ENCODE data around the gene KIAA0930.

KIAA0930 gene

DNA sequence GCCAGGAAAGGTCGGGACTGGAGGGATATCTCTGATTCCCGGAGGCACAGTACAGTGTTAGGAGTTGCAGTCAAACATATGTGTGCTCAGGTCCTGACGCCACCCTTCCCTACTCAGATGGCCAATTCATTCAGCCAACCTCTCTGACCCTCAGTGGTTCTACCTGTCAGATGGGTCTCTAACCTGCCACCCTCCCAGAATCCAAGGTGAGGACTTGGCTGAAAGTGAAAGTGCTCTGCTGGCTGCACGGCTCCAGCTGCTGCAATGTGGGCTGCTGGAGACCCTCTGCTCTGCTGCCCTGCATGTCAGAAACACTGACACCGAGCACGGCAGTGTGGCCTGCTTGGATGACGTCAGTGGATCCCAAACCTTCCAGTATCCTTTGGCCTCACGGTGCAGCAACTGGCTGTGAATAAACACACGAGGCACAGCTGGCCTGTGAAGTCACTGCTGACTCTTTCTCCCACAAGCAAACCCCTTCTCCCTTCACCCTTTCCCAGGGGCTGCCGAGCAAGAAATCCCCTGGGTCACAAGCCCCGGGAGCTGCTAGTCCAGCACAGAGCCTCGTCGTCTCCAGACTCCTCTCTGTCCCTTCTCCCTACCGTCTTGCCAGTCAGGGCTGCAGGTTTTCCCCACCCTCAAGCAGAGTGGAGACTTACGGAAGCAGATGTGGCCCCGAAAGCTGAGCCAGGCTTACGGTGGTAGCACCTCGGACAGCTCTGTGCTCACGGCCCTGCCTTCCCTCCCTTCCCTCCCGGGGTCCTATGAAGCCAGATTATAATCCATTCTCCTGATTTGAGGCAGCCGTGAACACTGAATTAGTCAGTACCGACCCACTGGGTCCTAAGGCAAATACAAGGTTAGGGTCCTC is 24.3 kb downstream of the KIAA0930 start:
- no peak for DNase-seq

GRCh38 chr22:45212992-45213751 is 27.5 kb downstream of the KIAA0930 start:
- no peak for DNase-seq

DNA sequence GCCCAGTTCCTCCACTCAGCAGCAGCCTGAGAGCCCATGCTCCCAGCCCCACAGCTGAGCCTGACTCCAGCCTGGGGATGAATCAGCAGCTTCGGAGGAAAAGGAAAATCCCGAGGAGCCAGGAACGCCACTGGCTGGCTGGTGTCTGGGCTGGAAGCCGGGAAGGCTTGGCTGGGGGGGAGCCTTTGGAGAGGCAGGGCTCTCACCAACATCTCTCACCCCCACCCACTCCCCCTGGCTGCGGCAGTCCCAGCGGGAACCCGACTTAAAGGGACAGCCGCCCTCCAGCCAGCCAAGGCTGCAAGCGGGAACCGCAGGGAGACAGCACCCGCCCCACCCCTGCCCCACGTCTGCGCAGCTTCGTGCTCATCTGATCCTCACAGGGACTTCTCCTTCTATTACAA is 28.4 kb downstream of the KIAA0930 start:
- no peak for DNase-seq

- DNase-seq: no peak
These were observed 28.8 kb downstream of the KIAA0930 start for GRCh38 chr22:45211848-45212247.

DNA sequence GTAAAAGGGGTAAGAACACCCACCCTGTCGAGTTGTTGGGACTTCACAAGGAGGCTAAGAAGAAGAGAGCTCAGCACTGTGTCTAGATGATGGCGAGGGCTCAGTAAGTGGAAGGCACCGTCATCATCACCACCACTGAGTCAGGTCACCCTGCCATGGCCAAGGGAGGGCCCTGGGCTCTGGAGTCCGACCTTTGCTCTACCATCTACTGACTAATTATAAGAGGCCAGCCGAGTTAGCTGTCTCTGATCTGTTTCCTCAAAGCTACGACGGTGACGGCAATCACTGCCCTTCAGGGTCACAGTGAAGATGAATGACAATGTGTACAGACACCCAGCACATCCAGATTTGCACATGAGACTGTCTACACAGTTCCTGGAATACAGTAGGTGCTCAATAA is 29.3 kb downstream of the KIAA0930 start:
- DNase-seq: no peak

GRCh38 chr22:45210991-45211390 is 29.7 kb downstream of the KIAA0930 start:
- no peak for DNase-seq

- no peak for DNase-seq
These were observed 30.1 kb downstream of the KIAA0930 start for GRCh38 chr22:45210577-45210976.

DNA sequence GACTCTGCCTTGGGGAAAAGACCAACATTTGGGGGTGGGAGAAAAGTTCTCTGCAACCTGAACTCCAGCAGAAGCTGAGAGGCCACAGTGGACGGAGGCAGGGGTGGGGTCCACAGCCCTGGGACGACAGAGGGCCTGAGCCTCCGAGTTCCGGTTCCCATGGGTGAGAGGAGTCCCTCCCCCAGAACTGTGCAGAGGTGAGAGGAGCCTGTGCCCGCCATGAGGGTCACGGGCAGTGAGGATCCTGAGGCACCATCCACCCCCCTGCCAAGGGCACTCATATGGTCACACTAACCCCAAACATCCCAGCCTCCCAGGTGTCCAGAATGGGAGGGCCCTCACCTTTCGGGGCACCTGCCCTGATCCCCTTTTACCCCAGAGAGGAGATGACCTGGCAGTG is 30.5 kb downstream of the KIAA0930 start:
- DNase-seq: no peak

GRCh38 chr22:45208993-45209838 is 31.5 kb downstream of the KIAA0930 start:
- peak in 1 of 2 donors; percentile 18 for DNase-seq

GRCh38 chr22:45208696-45208992 is 32.0 kb downstream of the KIAA0930 start:
- no peak for DNase-seq

DNA sequence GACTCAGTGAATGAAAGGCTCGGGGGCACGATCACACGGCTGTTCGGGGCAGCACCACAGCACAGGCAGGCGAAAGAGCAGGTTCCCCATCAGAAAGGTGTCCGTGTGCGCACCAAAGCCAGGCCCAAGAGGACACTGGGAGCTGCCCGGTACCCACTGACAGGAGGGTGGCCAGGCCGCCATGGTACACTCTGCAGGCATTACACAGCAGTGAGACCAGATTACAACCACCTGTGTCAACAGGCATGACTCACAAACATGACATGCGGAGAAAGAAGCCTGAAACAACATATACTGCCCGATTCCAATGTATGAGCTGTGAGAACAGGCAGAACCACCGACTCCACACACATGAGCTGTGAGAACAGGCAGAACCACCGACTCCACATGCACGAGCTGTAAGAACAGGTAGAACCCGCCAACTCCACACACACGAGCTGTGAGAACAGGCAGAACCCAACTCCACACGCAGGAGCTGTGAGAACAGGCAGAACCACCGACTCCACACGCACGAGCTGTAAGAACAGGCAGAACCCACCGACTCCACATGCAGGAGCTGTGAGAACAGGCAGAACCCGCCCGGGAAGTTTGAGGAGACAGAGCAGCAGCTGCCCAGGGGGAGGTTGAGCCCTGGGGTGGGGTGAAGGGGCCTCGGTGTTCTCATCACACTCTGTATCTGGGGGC is 32.6 kb downstream of the KIAA0930 start:
- no peak for DNase-seq

DNA sequence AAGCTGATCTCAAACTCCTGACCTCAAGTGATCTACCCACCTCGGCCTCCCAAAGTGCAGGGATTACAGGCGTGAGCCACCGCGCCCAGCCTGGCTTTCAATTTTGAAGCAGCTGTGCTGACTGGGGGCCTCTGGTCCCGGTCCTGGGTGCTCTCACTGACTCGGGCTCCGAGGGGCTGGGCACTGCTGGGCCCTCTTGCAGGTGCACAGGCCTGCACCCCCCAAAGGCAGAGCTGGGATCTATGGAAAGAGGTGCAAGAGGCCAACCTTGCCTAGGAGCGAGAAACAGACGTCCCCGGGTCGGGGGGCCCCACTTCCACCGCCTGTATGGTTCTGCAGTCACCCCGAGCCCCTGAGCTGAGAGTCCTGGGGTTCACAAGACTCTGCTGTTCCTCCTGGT is 33.2 kb downstream of the KIAA0930 start:
- DNase-seq: no peak

DNA sequence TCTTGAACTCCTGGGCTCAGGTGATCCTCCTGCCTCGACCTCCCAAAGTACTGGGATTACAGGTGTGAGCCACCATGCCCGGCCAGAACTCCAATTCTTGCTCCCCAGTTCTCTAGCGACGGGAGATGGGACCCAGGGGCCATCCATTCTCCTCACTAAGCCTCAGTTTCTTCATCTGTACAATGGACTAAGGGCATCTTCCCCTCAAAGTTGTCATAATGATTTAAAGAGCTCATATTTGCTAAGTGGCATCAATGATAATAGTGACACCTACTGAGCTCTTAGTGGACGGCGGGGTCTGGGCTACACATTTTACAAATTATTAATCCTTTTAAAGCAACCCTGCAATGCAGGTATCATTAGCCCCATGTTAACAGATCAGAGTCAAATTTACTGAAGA is 34.5 kb downstream of the KIAA0930 start:
- DNase-seq: no peak

GRCh38 chr22:45205276-45205925 is 35.3 kb downstream of the KIAA0930 start:
- DNase-seq: no peak

- no peak for DNase-seq
These were observed 35.9 kb downstream of the KIAA0930 start for GRCh38 chr22:45204819-45205218.

- no peak for DNase-seq
These were observed 36.5 kb downstream of the KIAA0930 start for GRCh38 chr22:45204241-45204640.

DNA sequence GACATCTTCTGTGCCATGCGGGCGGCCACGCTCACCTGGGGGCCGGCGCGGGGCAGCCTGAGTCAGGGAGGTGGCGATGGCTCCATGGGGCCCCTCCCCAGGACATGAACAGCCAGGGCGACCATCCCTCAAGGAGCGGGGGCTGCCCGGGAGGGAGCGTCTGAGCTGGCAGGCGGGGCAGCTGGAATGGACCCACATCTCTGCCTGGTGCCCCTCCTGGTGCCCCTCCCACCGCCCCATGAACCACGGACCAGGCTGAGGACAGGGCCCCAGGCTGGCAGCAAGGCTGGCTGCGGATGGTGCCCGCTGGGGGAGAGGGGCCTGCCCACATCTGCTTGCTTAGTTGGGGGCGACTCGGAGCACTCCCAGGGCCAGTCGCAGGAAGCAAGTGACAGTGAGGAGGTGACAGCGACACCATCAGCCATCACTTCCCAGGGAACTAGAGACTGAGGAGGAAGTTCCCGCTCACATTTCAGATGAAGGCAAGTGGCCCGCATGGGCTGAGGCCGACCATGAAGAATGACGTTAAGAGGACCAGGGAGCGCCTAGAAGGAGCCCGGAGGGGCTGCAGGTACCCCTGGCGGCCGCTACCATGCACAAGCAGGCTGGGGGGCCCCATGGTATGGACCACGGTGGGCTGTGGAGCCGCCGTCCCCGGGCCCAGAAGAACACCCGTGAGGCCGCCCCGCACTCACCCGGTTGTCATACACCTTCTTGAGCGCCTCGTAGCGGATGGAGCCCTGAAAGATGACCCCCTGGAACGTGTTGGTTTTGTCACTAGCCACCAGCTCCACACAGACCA is 37.3 kb downstream of the KIAA0930 start:
- DNase-seq: no peak

GRCh38 chr22:45202333-45203149 is 38.2 kb downstream of the KIAA0930 start:
- no peak for DNase-seq

- no peak for DNase-seq
These were observed 38.9 kb downstream of the KIAA0930 start for GRCh38 chr22:45201678-45202332.

All from activated CD4-positive, alpha-beta T cell treated with anti-CD3 and anti-CD28 coated beads for 4 hours (primary cell).